ENCODE results near the gene TIMM8A. TPM values are rescaled to one million over a fixed set of nuclear protein-coding genes. Genes with fewer than 3 reads are reported as not detected.

TIMM8A gene
- total and polyA plus RNA-seq, 7 donors = 11.0 to 35.3 (median 13.8) TPM

Other genes with a start within 250 kb of the TIMM8A start
- under 1 TPM; 0.02 to 0.06 (median 0.03) TPM for gene DRP2, start 129.0 kb downstream of the TIMM8A start, total RNA-seq
- under 1 TPM; 0.07 to 0.09 (median 0.08) TPM for gene DRP2, start 129.0 kb downstream of the TIMM8A start, polyA plus RNA-seq
- gene TAF7L, start 57.4 kb downstream of the TIMM8A start, total RNA-seq = not detected
- gene TAF7L, start 57.4 kb downstream of the TIMM8A start, polyA plus RNA-seq = under 1 TPM in 1 of 3 donors, not detected in 2; 0.04 TPM
- gene BTK, start 37.4 kb upstream of the TIMM8A start, total RNA-seq = 1 to 10 TPM in 3 of 4 donors, under 1 TPM in 1; 0.81 to 2.0 (median 1.3) TPM
- under 1 TPM; 0.27 to 0.47 (median 0.37) TPM for gene BTK, start 37.4 kb upstream of the TIMM8A start, polyA plus RNA-seq
- 100 to 1,000 TPM; 102 to 181 (median 132) TPM for gene RPL36A, start 42.3 kb upstream of the TIMM8A start, total RNA-seq
- gene RPL36A, start 42.3 kb upstream of the TIMM8A start, polyA plus RNA-seq = 1,000 to 10,000 TPM in 2 of 3 donors, 100 to 1,000 TPM in 1; 848 to 1,450 (median 1,427) TPM
- gene GLA, start 59.2 kb upstream of the TIMM8A start, total RNA-seq = 10 to 100 TPM in 3 of 4 donors, 1 to 10 TPM in 1; 5.4 to 15.7 (median 11.3) TPM
- 10 to 100 TPM; 14.4 to 48.5 (median 24.7) TPM for gene GLA, start 59.2 kb upstream of the TIMM8A start, polyA plus RNA-seq
- 100 to 1,000 TPM in 1 of 4 donors, 10 to 100 TPM in 3; 43.7 to 101 (median 67.4) TPM for gene HNRNPH2, start 59.5 kb upstream of the TIMM8A start, total RNA-seq
- 10 to 100 TPM; 49.1 to 83.3 (median 52.1) TPM for gene HNRNPH2, start 59.5 kb upstream of the TIMM8A start, polyA plus RNA-seq
- gene ARMCX4, start 136.7 kb upstream of the TIMM8A start, total RNA-seq = 10 to 100 TPM in 1 of 4 donors, 1 to 10 TPM in 3; 4.4 to 11.6 (median 5.6) TPM
- gene ARMCX4, start 136.7 kb upstream of the TIMM8A start, polyA plus RNA-seq = 1 to 10 TPM; 3.1 to 4.4 (median 4.2) TPM
- 10 to 100 TPM; 18.0 to 46.9 (median 21.1) TPM for gene ARMCX1, start 201.8 kb upstream of the TIMM8A start, total RNA-seq
- gene ARMCX1, start 201.8 kb upstream of the TIMM8A start, polyA plus RNA-seq = 10 to 100 TPM in 2 of 3 donors, 1 to 10 TPM in 1; 8.7 to 18.7 (median 15.6) TPM